T-helper 2 cell treated with Interferon-gamma antibody and Interleukin-4, amounts not matched to agents 100 ng/mL and 5 ng/mL, for 36 hours (primary cell): Measurements from ENCODE around the gene CMYA5. TPM values are rescaled to one million over a fixed set of nuclear protein-coding genes. Genes with fewer than 3 reads are reported as not detected.
"Not testable (repeated sequence)": the region's sequence is repeated elsewhere in the genome, so short reads cannot be mapped to it uniquely, and the experiment has no call there.

Experiments
- intact Hi-C: fragments of 100-400 bp; cut with micrococcal nuclease; formaldehyde crosslinking; loops from one replicate; pipeline ENCODE4 v1.15.1; 2023
- total RNA-seq: library from RNA; stranded (reverse); gene quantifications from 2 replicates; pipeline ENCODE4 v1.2.3, GENCODE V29; 2022

CMYA5 gene
- total RNA-seq, 1 donor from 2014 or later: 0.14 TPM

DNA sequence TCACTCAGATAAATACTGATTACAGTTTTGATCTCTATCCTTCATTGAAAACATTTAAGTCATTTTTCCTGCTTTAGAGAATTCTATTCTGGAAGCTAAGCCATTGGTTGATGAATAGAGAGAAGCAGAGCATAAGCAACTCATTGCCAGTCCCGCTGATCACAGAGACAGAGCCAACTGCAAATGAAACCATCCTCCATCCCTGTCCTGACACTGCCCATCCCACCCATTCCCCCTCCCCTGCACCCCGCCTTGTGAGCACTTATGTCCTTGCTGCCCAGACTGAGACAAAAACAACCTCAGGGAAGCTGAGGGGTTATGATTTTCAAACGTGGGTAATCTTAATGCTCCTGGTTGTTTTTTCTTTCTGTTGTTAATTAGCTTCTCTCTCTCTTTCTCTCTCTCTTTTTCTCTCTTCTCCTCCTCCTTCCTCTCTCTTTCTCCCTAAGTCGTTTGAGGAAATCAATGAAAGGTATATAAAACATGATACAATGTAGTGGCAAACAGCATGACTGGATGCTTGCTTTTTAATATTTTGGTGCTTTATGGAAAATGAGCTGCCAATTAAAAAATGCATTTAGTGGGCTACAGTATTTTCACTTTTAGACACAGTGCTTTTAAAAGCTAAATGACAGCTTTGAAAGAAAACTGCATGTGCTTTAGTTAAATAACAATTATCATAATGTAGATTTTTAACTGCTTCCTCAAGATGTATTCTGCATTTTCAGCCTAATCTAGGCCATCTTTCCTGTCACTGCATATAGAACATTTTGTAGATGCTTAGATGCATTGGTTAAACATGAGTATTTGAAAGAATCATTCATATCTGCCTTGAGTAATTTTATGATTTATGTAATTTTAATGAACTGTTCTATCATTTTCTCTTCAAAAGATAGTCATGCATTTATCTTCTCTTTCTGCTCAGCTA is 57.3 kb downstream of the CMYA5 start:
- intact Hi-C loops: no loop called here

DNA sequence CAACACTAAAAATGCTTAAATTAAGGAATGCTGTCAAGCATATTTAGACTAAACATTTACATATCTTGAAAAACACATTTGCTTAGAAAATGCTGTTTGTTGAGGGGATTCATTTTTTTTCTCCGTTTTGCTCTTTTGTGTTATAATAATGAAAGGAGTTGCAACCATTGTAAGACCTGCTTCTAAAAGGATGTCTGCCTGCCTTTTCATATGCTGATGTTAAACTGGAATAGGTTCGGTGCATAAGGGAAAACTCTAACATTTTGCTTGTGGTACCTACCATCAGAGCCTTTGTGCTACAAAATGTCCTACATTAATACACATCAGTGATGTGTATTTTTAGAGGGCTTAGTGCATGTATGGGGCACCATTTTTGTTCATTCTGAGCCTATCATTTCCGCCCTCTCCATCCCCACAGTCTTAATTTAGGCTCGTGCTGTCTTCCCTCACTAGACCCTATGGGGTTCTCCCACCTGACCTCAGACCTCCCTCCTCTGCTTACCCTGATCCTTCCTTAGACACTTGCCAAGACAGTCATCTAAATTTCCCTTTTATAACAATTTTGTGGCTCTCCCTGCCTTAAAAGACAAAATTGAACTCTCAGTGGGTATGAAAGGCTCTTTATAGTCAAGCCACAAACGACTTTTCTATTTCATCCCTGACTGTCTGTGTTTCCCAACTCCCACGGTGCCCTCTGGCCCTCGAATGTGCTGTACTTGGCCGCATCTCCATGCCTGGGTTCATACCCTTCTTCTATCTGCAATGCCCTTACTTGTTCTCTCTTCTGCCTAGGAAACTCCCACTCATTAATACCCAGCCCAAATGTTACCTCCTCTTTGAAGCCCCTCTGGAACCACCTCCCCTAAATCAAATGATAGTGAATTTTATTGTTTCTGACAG is 61.2 kb downstream of the CMYA5 start:
- intact Hi-C loops: no loop called here

GRCh38 chr5:79753092-79753491 is 63.5 kb downstream of the CMYA5 start:
- intact Hi-C loops: no loop called here

GRCh38 chr5:79753877-79754645 is 64.4 kb downstream of the CMYA5 start:
- intact Hi-C loops: no loop called here

GRCh38 chr5:79754865-79755555 is 65.4 kb downstream of the CMYA5 start:
- intact Hi-C loops: no loop called here

- intact Hi-C loops: no loop called here
Observed at GRCh38 chr5:79756076-79756475, 66.4 kb downstream of the CMYA5 start.

- intact Hi-C loops: no loop called here
Observed at GRCh38 chr5:79759436-79759835, 69.8 kb downstream of the CMYA5 start.

- intact Hi-C loops: no loop called here
Observed at GRCh38 chr5:79759848-79760247, 70.2 kb downstream of the CMYA5 start.

DNA sequence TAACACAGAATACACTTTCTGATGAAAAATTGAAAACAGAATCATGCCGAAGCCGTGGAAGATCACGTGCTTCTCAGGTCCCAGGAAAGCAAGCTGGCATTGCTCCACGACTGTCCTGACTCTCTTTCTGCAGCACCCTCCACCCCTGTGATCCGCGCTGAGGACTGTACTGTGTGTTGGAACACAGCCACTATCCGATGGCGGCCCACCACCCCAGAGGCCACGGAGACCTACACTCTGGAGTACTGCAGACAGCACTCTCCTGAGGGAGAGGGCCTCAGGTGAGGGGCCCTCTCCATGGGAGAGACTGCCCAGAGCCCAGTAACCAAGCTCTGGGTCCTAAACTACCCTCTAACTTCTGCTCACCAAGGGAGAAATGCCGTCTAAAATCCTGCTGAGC is 73.3 kb downstream of the CMYA5 start:
- intact Hi-C loops: no loop called here

DNA sequence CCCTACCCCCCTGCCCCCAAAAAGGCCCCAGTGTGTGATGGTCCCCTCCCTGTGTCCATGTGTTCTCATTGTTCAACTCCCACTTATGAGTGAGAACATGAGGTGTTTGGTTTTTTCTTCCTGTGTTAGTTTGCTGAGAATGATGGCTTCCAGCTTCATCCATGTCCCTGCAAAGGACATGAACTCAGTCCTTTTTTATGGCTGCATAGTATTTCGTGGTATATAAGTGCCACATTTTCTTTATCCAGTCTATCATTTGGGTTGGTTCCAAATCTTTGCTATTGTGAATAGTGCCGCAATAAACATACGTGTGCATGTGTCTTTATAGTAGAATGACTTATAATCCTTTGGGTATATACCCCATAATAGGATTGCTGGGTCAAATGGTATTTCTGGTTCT is 74.5 kb downstream of the CMYA5 start:
- intact Hi-C loops: not testable (repeated sequence)

DNA sequence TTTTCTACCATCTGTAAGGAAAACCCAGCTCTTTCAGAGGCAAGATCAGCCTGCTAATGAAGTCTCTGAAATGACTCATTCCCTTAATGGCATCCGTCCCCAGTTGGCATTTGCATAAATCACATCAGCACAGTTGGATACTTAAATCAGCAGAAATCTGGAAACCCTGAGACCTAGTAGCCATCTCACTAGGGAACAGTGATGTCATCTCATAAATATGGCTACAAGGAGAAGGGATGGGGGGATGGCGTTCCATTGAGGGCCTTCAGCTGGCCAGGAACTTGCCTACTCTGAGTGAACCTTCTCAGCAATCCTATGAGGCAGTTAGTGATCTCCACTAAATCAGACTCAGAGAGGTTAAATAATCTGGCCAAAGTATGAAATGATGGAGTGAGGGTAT is 81.8 kb downstream of the CMYA5 start:
- intact Hi-C loops: no loop called here

DNA sequence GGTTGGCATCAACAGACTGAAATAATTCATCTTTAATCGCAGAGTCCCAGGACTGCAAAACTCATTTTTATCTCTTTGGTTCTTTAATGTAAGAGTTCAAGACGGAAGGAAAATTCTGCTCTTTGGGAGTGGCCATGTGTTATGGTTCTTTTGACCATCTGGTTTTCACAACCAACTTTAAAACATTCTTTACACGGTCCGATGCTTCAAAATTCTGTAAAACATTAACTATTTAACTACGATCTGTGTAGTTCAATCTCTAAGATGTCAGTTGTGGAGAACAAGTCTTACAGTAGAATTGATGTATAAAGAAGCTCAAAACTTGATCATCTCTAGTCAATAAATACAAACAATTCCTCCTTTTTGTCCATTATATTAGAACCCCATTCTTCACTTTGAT is 83.0 kb downstream of the CMYA5 start:
- intact Hi-C loops: no loop called here

DNA sequence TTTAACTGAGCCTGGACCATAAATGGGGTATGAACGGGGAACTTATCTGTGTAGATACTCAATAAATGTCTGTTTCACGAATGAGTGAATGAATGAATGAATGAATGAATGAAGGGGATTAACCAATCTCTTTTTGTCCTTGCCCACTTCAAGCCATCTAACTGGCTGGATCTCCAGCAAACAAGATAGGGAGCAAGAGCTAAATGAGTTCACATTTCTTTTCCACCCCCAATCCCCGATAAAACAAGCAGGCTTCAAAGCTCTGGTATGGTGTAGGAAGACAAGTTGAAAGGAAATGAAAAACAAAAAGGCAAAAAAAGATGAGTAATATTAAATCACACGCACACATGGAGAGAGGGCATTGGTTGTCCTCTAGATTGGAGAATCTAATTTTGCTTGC is 84.0 kb downstream of the CMYA5 start:
- intact Hi-C loops: no loop called here

DNA sequence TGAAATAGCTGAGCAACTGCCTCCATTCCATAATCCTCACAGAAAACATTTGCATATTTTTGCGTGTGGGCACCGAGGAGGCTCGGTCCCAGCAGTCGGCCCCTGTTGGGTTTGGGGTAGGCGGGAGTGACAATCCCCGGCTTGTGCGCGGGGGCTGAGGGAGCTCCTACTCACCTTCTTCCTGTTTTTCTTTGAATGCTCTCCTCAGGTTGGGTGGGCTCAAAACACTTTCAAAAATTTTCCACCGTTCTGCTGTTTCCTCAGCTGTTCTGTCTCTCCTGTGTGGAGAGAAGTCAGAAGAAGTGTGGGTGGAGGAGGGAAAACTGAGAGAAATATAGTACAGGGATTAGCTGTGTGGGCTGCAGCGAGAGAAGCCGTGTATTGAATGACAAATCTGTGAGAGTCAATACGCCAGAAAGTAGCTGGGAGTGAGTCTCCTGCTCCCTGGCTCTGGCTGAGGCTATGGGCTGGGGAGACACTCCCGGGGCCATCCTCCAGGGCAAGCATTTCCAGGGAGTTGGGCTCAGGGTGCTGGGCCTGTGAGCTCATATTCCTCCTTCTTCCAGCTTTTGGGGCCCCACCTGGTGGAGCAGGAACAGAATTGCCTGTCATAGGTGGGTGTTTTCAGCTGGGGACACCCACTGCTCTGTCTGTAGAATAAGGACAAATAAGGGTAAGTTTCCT is 84.7 kb downstream of the CMYA5 start:
- intact Hi-C loops: no loop called here

- intact Hi-C loops: no loop called here
Observed at GRCh38 chr5:79774855-79775237, 85.2 kb downstream of the CMYA5 start.

DNA sequence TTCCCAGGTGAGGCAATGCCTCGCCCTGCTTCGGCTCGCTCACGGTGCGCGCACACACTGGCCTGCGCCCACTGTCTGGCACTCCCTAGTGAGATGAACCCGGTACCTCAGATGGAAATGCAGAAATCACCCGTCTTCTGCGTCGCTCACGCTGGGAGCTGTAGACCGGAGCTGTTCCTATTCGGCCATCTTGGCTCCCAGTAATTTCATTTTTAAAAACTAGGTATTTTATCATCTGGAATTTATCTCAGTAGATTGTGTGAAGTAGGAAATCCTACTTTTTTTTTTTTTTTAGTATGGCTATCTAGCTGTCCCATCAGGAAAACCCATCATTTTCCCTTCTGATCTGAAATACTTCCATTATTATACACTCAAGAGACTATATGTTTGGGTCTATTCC is 95.1 kb downstream of the CMYA5 start:
- intact Hi-C loops: not testable (repeated sequence)

GRCh38 chr5:79785983-79786382 is 96.3 kb downstream of the CMYA5 start:
- intact Hi-C loops: no loop called here

GRCh38 chr5:79787448-79787847 is 97.8 kb downstream of the CMYA5 start:
- intact Hi-C loops: no loop called here

DNA sequence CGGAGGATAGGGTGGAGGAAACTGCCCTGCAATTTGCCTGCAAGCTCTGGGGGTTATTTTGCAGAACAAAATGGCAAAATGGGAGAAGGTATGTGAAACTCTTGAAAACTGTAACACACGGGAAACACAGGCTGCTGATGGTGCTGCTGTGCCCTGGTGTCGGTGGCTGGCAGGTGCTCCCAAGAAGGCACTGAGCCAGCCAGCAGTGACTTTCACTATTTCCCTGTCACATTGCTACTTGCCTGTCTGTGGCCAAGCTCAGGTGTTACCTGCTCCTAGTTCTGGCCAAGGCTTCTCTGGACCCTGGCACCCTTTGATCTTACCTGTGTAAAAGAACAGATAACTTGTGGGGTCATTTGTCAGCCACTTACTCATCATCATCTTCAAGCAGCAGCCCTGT is 102.2 kb downstream of the CMYA5 start:
- intact Hi-C loops: no loop called here

DNA sequence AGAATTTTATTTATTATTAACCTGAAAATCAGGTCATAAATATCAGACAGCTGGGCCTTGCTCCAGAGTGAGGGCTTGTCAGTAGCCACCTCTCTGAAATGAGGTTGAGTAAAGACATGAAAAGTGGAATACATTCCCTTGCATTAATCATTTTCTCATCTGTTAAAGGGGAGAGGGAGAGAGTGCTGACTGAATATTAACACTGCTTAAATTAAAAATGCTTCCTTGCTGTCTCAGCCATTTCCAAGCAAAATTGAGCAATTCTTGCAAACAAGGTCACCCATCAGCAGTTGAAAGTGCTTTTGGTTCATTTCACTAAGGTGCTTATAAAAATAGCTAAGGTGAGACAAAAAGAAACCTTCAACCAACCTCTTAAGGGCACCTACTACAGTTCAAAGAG is 102.8 kb downstream of the CMYA5 start:
- intact Hi-C loops: no loop called here
